Astrocyte (in vitro differentiated cells and primary cell): ENCODE results near the gene MTA3.

Source experiments
- EZH2 ChIP-seq: IDR thresholded peaks from 2 replicates; pipeline ENCODE4 v1.6.1; 2012; ENCODE audit warnings: mild to moderate bottlenecking, low read length, inconsistent platforms; ENCODE audit not compliant: insufficient read depth
- TF ChIP-seq, protein P1 (sequence below): IDR thresholded peaks from 2 replicates; pipeline ENCODE4 v1.5.1; 2011; ENCODE audit warnings: low read depth, mild to moderate bottlenecking, inconsistent platforms, low read length, moderate library complexity; ENCODE audit not compliant: insufficient read depth

DNA sequence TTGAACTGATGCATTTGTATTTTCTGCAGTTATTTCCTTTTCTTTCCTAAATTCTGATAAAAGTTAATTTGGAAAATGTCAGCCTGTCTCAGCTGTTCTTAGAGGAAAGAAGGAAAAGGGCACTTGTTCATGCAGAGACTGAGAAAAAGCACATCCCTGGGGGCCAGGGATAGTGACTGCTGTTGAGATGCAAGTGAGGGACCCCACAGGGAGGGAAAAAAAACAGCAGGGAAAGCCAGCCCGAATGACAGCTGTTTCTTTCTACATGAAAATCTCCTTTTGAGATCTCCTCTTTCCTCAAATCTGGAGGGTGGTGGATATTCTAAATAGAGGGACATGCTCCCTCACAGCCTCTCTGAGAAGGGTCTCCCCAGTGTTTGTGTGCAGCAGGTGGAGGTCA, 14.0 kb upstream of the MTA3 start:
- TF ChIP-seq, protein P1, sequence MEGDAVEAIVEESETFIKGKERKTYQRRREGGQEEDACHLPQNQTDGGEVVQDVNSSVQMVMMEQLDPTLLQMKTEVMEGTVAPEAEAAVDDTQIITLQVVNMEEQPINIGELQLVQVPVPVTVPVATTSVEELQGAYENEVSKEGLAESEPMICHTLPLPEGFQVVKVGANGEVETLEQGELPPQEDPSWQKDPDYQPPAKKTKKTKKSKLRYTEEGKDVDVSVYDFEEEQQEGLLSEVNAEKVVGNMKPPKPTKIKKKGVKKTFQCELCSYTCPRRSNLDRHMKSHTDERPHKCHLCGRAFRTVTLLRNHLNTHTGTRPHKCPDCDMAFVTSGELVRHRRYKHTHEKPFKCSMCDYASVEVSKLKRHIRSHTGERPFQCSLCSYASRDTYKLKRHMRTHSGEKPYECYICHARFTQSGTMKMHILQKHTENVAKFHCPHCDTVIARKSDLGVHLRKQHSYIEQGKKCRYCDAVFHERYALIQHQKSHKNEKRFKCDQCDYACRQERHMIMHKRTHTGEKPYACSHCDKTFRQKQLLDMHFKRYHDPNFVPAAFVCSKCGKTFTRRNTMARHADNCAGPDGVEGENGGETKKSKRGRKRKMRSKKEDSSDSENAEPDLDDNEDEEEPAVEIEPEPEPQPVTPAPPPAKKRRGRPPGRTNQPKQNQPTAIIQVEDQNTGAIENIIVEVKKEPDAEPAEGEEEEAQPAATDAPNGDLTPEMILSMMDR: no peak
- TF ChIP-seq EZH2: no peak
